Measurements from ENCODE around the gene ADM2. TPM values are rescaled to one million over a fixed set of nuclear protein-coding genes. Genes with fewer than 3 reads are reported as not detected.
A peak's percentile ranks its signal among the peaks of the same experiment; 100 is the strongest.
"Not testable (repeated sequence)": the region's sequence is repeated elsewhere in the genome, so short reads cannot be mapped to it uniquely, and the experiment has no call there.

ADM2 gene
- polyA plus RNA-seq (2012; ENCODE audit: insufficient read depth, insufficient read length, low read depth) = 13.9 TPM

GRCh38 chr22:50481440-50482106 is at the start of gene ADM2:
ADM2 (plus strand) TSS chr22:50481543; CDS start chr22:50481848, 305 bp downstream.
- H3K36me3 ChIP-seq = no peaks in the 10 kb centered on the region
- no peaks in the 10 kb centered on the region for H3K9me3 ChIP-seq
- peak within 1 kb of the TSS; percentile 60 for H3K4me3 ChIP-seq (ENCODE audit: low read depth, low read length)
- peaks cover 17% of the 10 kb centered on the region for H3K27me3 ChIP-seq
- no peak for TF ChIP-seq CTCF (IDR thresholded peaks at IDR 0.05; ENCODE audit: low read depth, low read length)
- peaks cover 4% of the 10 kb centered on the region for H3K4me1 ChIP-seq
- DNase-seq = peak; percentile 53

- Histone ChIP-seq H3K4me3 (ENCODE audit: low read depth, low read length) (no peak overlapping the region), H3K36me3 (peaks cover 49% of the 10 kb centered on the region), H3K27me3 (no peaks in the 10 kb centered on the region), H3K4me1 (no peaks in the 10 kb centered on the region), H3K9me3 (no peaks in the 10 kb centered on the region; the same call in 1 of the 2 replicates)
- no peak for DNase-seq
- TF ChIP-seq CTCF (IDR thresholded peaks at IDR 0.05; ENCODE audit: low read depth, low read length) = no peak
Observed at GRCh38 chr22:50432131-50432876, 49.0 kb upstream of the ADM2 start.

- peaks cover 48% of the 10 kb centered on the region for H3K36me3 ChIP-seq
- not testable (repeated sequence) for DNase-seq; H3K4me3 ChIP-seq (ENCODE audit: low read depth, low read length); H3K4me1 ChIP-seq; H3K27me3 ChIP-seq; H3K9me3 ChIP-seq
Observed at GRCh38 chr22:50432877-50433510, 48.3 kb upstream of the ADM2 start.

GRCh38 chr22:50434849-50435248 is 46.5 kb upstream of the ADM2 start:
- H3K4me1 ChIP-seq = no peaks in the 10 kb centered on the region
- H3K27me3 ChIP-seq = no peaks in the 10 kb centered on the region
- H3K9me3 ChIP-seq = no peaks in the 10 kb centered on the region
- H3K4me3 ChIP-seq (ENCODE audit: low read depth, low read length) = no peak overlapping the region
- no peak for DNase-seq
- TF ChIP-seq CTCF (IDR thresholded peaks at IDR 0.05; ENCODE audit: low read depth, low read length) = no peak
- H3K36me3 ChIP-seq = peaks cover 59% of the 10 kb centered on the region

GRCh38 chr22:50435291-50436014 is 45.9 kb upstream of the ADM2 start:
- no peak for TF ChIP-seq CTCF (IDR thresholded peaks at IDR 0.05; ENCODE audit: low read depth, low read length)
- Histone ChIP-seq H3K4me1 (no peaks in the 10 kb centered on the region), H3K27me3 (no peaks in the 10 kb centered on the region), H3K36me3 (peaks cover 62% of the 10 kb centered on the region), H3K9me3 (no peaks in the 10 kb centered on the region), H3K4me3 (ENCODE audit: low read depth, low read length) (no peak overlapping the region)
- no peak for DNase-seq

Measured in BE2C (cell line).